HEK293T (cell line): ENCODE results near the gene DAPK1.

Source experiments
- ARNT ChIP-seq: fragments of 450-650 bp; IDR thresholded peaks from 2 replicates; pipeline ENCODE4 v1.6.1; 2017; ENCODE audit warnings: mild to moderate bottlenecking
- BHLHE40 ChIP-seq: fragments of 450-650 bp; IDR thresholded peaks from 2 replicates; pipeline ENCODE4 v1.6.1; 2016; ENCODE audit warnings: mild to moderate bottlenecking, moderate library complexity, borderline replicate concordance
- ELF4 ChIP-seq: fragments of 450-650 bp; IDR thresholded peaks from 2 replicates; pipeline ENCODE4 v1.6.1; 2017; ENCODE audit warnings: antibody characterized with exemption
- FOXA1 ChIP-seq: fragments of 450-650 bp; IDR thresholded peaks from 2 replicates; pipeline ENCODE4 v1.6.1; 2016; ENCODE audit warnings: mild to moderate bottlenecking
- FOXK2 ChIP-seq: fragments of 450-650 bp; IDR thresholded peaks from 2 replicates; pipeline ENCODE4 v1.6.1; 2016; ENCODE audit warnings: mild to moderate bottlenecking
- FOXM1 ChIP-seq: fragments of 450-650 bp; IDR thresholded peaks from 2 replicates; pipeline ENCODE4 v1.6.1; 2017; ENCODE audit warnings: mild to moderate bottlenecking, borderline replicate concordance
- L3MBTL2 ChIP-seq: fragments of 450-650 bp; conservative IDR thresholded peaks from 2 replicates; pipeline ENCODE4 v1.6.1; 2016; ENCODE audit warnings: mild to moderate bottlenecking
- NFRKB ChIP-seq: fragments of 450-650 bp; IDR thresholded peaks from 2 replicates; pipeline ENCODE4 v1.6.1; 2016; ENCODE audit warnings: mild to moderate bottlenecking, moderate library complexity
- SP1 ChIP-seq: fragments of 450-650 bp; IDR thresholded peaks from 2 replicates; pipeline ENCODE4 v1.6.1; 2017
- SUZ12 ChIP-seq: fragments of 450-650 bp; IDR thresholded peaks from 2 replicates; pipeline ENCODE4 v1.6.1; 2016; ENCODE audit warnings: mild to moderate bottlenecking
- TARDBP ChIP-seq: fragments of 450-650 bp; IDR thresholded peaks from 2 replicates; pipeline ENCODE4 v1.6.1; 2016
- TF ChIP-seq, protein P1 (sequence below): fragments of 450-650 bp; IDR thresholded peaks from 2 replicates; pipeline ENCODE4 v1.6.1; 2016

- TF ChIP-seq FOXK2 = no peak
- no peak for TF ChIP-seq FOXA1
- no peak for TF ChIP-seq BHLHE40
- no peak for TF ChIP-seq FOXM1
- no peak for TF ChIP-seq SUZ12
- TF ChIP-seq ELF4 = no peak
- TF ChIP-seq NFRKB = no peak
- TF ChIP-seq SP1 = no peak
- TF ChIP-seq, protein P1, sequence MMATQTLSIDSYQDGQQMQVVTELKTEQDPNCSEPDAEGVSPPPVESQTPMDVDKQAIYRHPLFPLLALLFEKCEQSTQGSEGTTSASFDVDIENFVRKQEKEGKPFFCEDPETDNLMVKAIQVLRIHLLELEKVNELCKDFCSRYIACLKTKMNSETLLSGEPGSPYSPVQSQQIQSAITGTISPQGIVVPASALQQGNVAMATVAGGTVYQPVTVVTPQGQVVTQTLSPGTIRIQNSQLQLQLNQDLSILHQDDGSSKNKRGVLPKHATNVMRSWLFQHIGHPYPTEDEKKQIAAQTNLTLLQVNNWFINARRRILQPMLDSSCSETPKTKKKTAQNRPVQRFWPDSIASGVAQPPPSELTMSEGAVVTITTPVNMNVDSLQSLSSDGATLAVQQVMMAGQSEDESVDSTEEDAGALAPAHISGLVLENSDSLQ = no peak
- TF ChIP-seq ARNT = no peak
- TF ChIP-seq TARDBP = no peak
- no peak for TF ChIP-seq L3MBTL2
These were observed 231.6 kb downstream of the DAPK1 start for GRCh38 chr9:87729246-87729645.
